A673 (cell line): ENCODE measurements around the gene ADAM19.

Experiments
- EZH2 ChIP-seq: fragments of 200-600 bp; sonication (generic); IDR thresholded peaks from 2 replicates; pipeline ENCODE4 v1.6.1; 2017; ENCODE audit warnings: borderline replicate concordance, low read depth, mild to moderate bottlenecking, mixed read lengths, antibody characterized with exemption, low read length; ENCODE audit not compliant: poor library complexity, severe bottlenecking
- TF ChIP-seq, protein P1 (sequence below): fragments of 300-800, 200-600 bp; sonication (generic); conservative IDR thresholded peaks from 2 replicates; pipeline ENCODE4 v1.5.1; 2017; ENCODE audit warnings: low read depth, mild to moderate bottlenecking, antibody characterized with exemption, low read length, moderate library complexity, mixed read lengths

DNA sequence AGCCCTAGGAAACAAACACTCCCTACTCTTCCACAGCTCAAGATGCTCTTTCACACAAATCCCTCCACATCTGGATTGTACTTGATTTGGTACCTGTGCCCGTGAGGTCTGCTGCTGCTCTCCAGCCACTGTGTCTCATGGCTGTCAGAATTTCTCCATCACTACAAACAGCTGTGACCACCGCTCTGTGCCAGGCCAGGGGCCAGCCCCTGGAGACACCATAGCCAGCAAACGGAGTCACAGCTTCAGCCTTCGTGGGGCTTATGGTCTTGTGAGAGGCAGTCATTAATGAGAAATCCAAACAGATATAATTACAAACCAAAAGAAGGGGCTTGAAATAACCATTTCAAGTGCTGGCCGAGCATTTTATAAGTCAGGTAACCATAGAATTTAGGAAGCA is 43.6 kb downstream of the ADAM19 start:
- TF ChIP-seq, protein P1, sequence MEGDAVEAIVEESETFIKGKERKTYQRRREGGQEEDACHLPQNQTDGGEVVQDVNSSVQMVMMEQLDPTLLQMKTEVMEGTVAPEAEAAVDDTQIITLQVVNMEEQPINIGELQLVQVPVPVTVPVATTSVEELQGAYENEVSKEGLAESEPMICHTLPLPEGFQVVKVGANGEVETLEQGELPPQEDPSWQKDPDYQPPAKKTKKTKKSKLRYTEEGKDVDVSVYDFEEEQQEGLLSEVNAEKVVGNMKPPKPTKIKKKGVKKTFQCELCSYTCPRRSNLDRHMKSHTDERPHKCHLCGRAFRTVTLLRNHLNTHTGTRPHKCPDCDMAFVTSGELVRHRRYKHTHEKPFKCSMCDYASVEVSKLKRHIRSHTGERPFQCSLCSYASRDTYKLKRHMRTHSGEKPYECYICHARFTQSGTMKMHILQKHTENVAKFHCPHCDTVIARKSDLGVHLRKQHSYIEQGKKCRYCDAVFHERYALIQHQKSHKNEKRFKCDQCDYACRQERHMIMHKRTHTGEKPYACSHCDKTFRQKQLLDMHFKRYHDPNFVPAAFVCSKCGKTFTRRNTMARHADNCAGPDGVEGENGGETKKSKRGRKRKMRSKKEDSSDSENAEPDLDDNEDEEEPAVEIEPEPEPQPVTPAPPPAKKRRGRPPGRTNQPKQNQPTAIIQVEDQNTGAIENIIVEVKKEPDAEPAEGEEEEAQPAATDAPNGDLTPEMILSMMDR: no peak
- no peak for TF ChIP-seq EZH2
